GM19438 (cell line): ENCODE results near the gene GSTO1.
"Not testable (repeated sequence)": the region's sequence is repeated elsewhere in the genome, so short reads cannot be mapped to it uniquely, and the experiment has no call there.

Experiments
- ATAC-seq: cut with Tn5 transposase; IDR thresholded peaks from one replicate; pipeline ENCODE4 v1.9.1; 2021; ENCODE audit warnings: low read depth; ENCODE audit not compliant: unreplicated experiment

The GSTO1 gene

DNA sequence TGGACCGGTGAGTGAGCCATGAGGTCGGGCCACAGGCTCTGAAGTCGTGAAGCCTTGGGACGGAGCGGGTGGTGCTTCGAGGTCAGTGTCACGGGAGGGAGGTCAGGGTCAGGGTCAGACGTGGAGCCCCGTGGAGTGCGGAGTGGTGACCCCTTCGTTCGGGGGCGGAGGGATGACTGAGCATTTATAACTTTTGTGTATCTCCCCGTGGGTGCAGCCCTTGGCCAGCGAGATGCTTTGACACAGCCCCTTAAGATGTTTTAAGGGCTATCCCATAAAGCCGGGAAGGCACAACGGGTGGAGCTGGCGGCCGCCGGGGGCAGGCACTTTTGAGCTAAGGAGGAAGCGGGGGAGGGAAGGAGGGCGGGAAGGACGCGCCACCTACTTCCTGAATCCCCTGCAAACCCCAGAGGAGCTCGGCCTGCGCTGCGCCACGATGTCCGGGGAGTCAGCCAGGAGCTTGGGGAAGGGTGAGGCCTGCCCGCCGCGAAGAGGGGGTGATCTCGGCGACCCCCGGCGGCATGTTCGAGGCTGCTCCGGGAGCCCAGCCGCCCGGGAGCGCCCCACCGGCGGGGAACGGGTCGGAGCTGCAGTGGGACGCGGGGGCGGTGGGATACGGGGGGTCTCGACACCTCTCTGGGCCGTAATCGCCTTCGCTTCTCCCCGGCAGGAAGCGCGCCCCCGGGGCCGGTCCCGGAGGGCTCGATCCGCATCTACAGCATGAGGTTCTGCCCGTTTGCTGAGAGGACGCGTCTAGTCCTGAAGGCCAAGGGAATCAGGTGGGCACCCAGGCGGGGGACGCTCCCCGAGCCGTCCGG lies at the start of gene GSTO1:
Gene GSTO1, plus strand, starts transcription at position 400 of the 818 bp plus-strand sequence. Its CDS starts 37 bp downstream, at position 437.
- peak; percentile 73 for ATAC-seq

GRCh38 chr10:104208730-104209129 lies 46.0 kb upstream of the GSTO1 start:
- no peak for ATAC-seq

GRCh38 chr10:104209575-104210198 lies 45.0 kb upstream of the GSTO1 start:
- no peak for ATAC-seq

DNA sequence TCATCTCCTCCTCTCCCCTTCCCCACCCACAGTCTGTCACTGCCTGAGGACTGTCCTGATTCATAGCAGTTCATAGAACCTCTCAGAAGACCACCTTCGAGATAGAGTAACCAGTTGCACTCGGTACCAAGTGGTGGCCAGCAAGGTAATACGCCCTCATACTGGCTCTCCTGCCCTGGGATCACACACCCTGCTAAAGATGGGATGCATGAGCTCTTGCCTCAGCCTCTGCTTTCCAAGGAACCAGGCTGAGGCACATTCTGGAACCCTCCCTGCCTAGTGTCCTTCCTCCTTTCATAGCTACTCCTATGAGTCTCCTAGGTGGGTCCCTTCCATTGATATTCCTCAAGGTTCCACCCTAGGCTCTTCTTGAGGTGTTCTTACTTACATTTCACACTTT lies 38.1 kb upstream of the GSTO1 start:
- ATAC-seq = no peak

- no peak for ATAC-seq
Measured at GRCh38 chr10:104218751-104219150, 35.9 kb upstream of the GSTO1 start.

- ATAC-seq = no peak
Measured at GRCh38 chr10:104220522-104220921, 34.2 kb upstream of the GSTO1 start.

- ATAC-seq = no peak
Measured at GRCh38 chr10:104223304-104223703, 31.4 kb upstream of the GSTO1 start.

- no peak for ATAC-seq
Measured at GRCh38 chr10:104230490-104230889, 24.2 kb upstream of the GSTO1 start.

DNA sequence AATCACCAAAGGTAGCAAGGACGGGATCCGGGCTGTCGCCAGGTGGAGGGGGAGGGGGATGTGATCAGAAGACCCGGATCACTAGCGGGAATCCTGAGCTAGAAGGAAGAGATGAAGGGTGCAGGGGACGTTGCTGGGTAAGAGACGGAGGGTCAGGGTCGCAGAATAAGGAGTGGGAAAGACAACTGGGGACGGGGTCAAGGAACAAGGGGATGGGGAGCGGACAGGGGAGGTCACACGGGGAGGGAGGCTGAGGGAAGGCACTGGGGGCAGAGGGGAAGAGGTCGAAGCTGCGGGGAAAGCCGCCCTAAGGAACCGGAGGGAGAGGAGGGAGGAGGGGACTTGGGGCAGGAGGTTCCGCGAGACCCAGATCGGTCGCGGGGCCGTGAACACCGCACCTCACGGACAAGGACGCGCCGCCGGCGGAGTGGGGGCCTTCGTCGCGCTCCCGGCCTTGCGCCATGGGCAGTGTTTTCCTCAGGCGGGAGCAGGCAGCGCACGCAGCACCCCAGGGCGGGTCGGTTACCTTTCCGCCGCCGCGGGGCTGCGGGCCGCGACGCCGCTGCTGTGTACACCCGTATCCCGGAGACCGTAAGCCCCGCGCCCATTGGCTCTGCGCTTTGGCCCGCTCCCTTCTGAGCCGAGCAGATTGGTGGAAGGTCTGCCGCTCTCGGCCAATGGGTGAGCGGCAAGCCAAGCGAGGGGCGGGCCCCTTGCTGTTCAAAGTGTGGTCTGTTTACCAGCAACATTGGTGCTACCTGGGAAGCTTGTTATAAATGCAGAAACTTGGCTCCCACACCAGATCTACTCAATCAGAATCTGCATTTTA lies 22.7 kb upstream of the GSTO1 start, which contains the start of gene CFAP43:
Gene CFAP43, minus strand, starts transcription at position 581 of the 829 bp plus-strand sequence. Its CDS starts 118 bp downstream, at position 463.
- ATAC-seq = peak; percentile 100

- ATAC-seq = peak; percentile 7
Measured at GRCh38 chr10:104232613-104233102, 22.0 kb upstream of the GSTO1 start.

GRCh38 chr10:104233817-104234216 lies 20.9 kb upstream of the GSTO1 start:
- no peak for ATAC-seq

DNA sequence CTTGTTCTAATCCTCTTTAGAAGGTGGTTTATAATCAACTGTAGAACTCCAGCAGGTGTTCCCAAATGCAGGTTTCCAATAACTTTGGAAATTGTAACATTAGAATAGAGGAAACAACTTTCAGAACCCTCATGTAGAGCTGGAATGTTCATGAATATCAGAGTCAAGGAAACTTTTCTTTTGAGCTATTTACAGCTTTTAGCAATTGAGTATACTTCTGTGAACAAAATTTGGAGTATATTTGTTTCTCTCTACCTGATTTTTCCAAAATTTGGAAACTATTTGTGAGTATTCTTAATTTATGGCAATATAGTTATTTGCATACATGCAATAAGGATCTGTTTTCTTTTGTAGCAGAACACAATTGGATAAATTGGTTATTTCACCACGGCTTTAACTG lies 19.8 kb upstream of the GSTO1 start:
- ATAC-seq = no peak

DNA sequence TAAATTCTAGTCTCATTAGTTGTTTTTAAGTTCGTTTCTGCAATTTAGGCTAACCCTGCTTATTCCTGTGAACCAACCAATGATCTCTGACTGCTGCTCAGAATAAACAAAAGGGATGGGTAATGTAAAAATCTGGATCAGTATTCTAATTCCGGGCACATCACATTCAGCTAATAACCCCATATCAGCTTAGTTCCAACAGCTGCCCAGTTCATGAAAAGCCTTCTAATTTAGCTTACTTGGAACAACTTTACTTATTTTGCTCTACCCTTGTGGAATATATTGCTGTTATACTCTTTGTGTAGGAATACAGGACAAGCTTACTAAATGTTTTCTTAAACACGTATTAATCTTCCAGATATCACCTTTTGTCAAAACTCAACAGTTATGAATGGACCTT lies 18.9 kb upstream of the GSTO1 start:
- ATAC-seq = no peak

DNA sequence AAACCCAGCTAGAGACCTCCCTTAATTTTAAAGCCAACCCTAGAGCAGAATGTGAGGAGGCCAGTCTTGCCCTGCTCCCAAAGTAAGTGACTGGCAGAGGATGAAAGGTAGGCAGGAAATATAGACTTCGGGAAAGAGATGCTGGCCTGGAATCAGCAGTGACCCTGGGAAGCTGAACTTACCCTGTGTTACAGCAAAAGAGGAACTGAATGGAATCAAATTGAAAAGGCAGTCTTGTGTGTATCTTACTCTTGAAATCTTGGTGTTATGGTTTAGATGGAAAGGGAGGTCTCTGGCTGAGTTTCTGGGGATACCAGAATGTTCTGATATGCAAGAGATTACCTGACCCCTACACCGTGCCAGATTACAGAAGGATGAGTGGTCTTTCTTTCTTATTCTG lies 14.6 kb upstream of the GSTO1 start:
- ATAC-seq = no peak

DNA sequence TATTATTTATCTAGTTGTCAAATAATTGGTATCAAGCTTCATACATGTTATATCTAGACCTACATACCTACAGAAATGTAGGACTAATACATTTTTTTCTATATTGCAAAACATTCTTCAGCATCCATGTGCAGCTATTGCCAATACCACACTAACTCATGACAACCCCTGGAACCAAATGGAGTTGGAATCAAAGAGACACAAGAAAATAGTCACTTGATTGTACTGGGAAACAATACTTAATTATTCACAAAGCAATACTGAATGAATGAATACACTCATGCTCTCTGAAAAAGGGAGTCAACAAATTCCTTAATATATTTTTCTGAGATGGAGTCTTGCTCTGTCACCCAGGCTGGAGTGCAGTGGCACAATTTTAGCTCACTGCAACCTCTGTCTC lies 12.1 kb upstream of the GSTO1 start:
- ATAC-seq = no peak

DNA sequence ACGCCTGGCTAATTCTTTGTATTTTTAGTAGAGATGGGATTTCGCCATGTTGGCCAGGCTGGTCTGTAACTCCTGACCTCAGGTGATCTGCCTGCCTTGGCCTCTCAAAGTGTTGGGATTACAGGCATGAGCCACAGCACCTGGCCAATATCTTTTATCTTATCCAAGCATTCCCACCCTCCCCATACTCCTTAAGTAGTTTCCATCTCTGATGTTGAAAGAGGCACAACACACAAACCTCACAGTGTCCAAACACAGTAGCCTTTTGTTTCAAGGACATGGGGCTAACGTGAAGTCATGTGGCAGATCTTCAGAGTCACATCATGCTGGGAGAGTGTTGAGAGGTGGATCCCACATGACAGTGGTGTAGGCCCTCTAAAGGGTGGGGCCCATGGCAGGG lies 11.7 kb upstream of the GSTO1 start:
- ATAC-seq = not testable (repeated sequence)

DNA sequence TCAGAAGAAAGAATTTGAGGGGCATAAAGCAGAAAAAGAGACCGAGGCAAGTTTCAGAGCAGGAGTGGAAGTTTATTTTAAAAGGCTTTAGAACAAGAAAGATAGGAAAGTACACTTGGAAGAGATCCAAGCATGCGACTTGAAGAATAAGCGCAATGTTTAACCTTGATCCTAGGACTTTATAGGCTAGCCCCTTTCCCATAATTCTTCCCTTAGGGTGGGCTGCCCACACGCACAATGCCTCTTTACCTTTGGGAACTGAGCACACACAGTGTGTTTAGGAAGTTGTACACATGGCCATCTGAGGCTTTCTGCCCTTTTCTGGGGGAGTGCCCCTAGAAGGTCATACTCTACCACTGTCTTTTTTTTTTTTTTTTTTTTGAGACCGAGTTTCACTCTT lies 11.2 kb upstream of the GSTO1 start:
- ATAC-seq = no peak

DNA sequence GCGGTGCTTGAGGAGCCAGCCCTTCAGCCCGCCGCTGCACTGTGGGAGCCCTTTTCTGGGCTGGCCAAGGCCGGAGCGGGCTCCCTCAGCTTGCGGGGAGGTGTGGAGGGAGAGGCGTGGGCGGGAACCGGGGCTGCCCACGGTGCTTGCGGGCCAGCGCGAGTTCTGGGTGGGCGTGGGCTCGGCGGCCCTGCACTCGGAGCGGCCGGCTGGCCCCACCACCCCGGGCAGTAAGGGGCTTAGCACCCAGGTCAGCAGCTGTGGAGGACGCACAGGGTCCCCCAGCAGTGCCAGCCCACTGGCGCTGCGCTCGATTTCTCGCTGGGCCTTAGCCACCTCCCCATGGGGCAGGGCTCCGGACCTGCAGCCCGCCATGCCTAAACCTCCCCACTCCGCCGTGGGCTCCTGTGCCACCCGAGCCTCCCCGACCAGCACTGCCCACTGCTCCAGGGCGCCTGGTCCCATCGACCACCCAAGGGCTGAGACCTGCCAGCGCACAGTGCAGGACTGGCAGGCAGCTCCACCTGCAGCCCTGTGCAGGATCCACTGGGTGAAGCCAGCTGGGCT lies 9.5 kb upstream of the GSTO1 start:
- no peak for ATAC-seq

DNA sequence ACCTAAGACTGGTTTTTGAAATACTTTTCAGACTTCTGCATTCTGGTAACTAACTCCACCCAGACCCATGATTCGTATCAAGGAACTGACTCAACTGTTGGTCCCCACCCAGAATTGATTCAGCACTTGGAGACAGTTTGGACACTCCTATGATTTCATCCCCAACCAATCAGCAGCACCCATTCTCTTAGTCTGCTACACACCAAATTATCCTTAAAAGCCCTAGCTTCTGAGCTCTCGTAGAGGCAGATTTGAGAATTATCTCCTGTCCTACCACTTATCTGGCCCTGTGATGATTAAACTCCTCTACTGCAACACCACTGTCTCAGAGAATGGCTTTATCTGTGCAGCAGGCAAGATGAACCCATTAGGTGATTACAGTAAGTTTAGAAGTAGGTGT lies 7.7 kb upstream of the GSTO1 start:
- ATAC-seq = no peak

- no peak for ATAC-seq
Measured at GRCh38 chr10:104247513-104248146, 7.1 kb upstream of the GSTO1 start.
